Transverse colon (tissue), 4 donors: ENCODE results near the gene FAM193B. TPM values are rescaled to one million over a fixed set of nuclear protein-coding genes. Genes with fewer than 3 reads are reported as not detected.

Experiments
- DNase-seq: peaks from one replicate; pipeline ENCODE4 v3.0.0-alpha.2; 2019
- H3K27ac ChIP-seq, 4 donors: fragments of 200-600 bp; sonication (generic); 2 replicates each; pipeline ENCODE4 v1.5.1; 2016 to 2018; ENCODE audit warnings: inconsistent platforms in 4 of 4
- H3K27me3 ChIP-seq: fragments of 200-600 bp; sonication (generic); 2 replicates; pipeline ENCODE4 v1.5.1; 2017; ENCODE audit warnings: inconsistent platforms
- H3K36me3 ChIP-seq, 4 donors: fragments of 200-600 bp; sonication (generic); 2 replicates each; pipeline ENCODE4 v1.5.1; 2017 to 2019; ENCODE audit warnings: inconsistent platforms in 4 of 4
- H3K4me1 ChIP-seq, 4 donors: fragments of 200-600 bp; sonication (generic); 2 replicates each; pipeline ENCODE4 v1.5.1; 2017 to 2020; ENCODE audit warnings: inconsistent platforms in 4 of 4
- H3K4me3 ChIP-seq, 4 donors: fragments of 200-600 bp; sonication (generic); 1 replicate in 1 of 4; 2 replicates in 3 of 4; pipeline versions ENCODE4 v1.5.1 to v1.6.1; 2017 to 2019; ENCODE audit warnings: inconsistent platforms in 4 of 4
- H3K9me3 ChIP-seq, 2 donors: fragments of 200-600 bp; sonication (generic); 2 replicates each; pipeline ENCODE4 v1.5.1; 2017 to 2019; ENCODE audit warnings: inconsistent platforms in 2 of 2
- EP300 ChIP-seq: sonication (generic); formaldehyde crosslinking; IDR thresholded peaks from one replicate; pipeline ENCODE4 v1.6.1; 2017; ENCODE audit warnings: antibody characterized with exemption, low read depth
- POLR2A ChIP-seq: fragments of 450-650 bp; IDR thresholded peaks from one replicate; pipeline ENCODE4 v1.6.1; 2016; ENCODE audit warnings: antibody characterized with exemption, mild to moderate bottlenecking, moderate library complexity
- POLR2AphosphoS5 ChIP-seq, 3 donors: sonication (generic); formaldehyde crosslinking; IDR thresholded peaks; one replicate each; pipeline ENCODE4 v1.6.1; 2016; ENCODE audit warnings: antibody characterized with exemption in 3 of 3
- WGBS, 2 donors: methylation state at CpG; one replicate each; pipeline ENCODE4 v1.1.5; 2018; ENCODE audit warnings: low coverage in 1 of 2; 5-methylcytosine and 5-hydroxymethylcytosine counted together
- in situ Hi-C, 4 donors: fragments of 200-750 bp; cut with MboI; loops; one replicate each; pipeline versions ENCODE4 v1.15.0 to v1.15.1; 2017; ENCODE audit warnings: low sequenced_read_pairs in 3 of 4, low pct_ligation_motif_present in 1 of 4, low pct_unique_long_range_greater_than_20kb in 1 of 4
- intact Hi-C: fragments of 100-400 bp; cut with DNase I; formaldehyde crosslinking; loops from one replicate; pipeline ENCODE4 v1.15.1; 2023; ENCODE audit warnings: low total_unique reads
- total RNA-seq, 4 donors: library from RNA; depleted of rRNA; stranded (reverse); fragments of >200 nt; gene quantifications; one replicate each; pipeline ENCODE4 v1.1.0, GENCODE V29; 2016
- TF ChIP-seq, protein P1 (sequence below), 5 experiments: fragments of 200-600 bp in 3 of 5; fragments of 450-650 bp in 2 of 5; sonication (generic) in 3 of 5; IDR thresholded peaks; 1 replicate in 2 of 5; 2 replicates in 3 of 5; pipeline ENCODE4 v1.5.1; 2016 to 2017; ENCODE audit warnings: antibody characterized with exemption in 5 of 5, inconsistent platforms in 3 of 5, mild to moderate bottlenecking in 2 of 5, moderate library complexity in 1 of 5

Gene FAM193B
- total RNA-seq, 4 donors from 2014 or later = 59.7 to 128 (median 63.5) TPM

DNA sequence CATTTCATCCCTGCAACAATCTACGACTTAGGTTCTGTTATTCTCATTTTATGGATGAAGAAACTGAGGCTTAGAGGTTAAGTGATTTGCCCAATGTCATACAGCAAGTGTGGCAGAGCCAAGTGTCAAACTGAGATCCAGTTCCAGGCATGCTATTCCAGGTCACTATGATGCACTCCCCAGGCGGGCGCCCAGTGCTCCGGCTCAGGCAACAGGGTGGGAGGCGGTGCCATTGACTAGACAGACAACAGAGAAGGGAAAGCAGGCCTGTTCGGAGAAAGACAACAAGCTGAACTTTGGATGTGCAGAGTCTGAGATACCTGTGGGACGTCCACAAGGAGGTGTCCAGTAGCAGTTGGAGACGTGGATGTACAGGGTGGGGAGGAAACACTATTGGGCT, 26.8 kb downstream of the FAM193B start:
- Histone ChIP-seq H3K4me1 (no peaks in the 10 kb centered on the region), H3K9me3 (no peaks in the 10 kb centered on the region), H3K27me3 (no peaks in the 10 kb centered on the region), H3K4me3 (no peak overlapping the region), H3K27ac (no peak overlapping the region), H3K36me3 (peaks cover 0 to 34% (median 15%) of the 10 kb centered on the region in 4 donors)
- WGBS, 2 donors = 95 to 100% methylated on average over 1 to 8 of the region's 8 CpGs
- TF ChIP-seq POLR2A = no peak
- no peak for TF ChIP-seq EP300
- TF ChIP-seq POLR2AphosphoS5 (IDR thresholded peaks at IDR 0.05) = no peak
- TF ChIP-seq, protein P1, sequence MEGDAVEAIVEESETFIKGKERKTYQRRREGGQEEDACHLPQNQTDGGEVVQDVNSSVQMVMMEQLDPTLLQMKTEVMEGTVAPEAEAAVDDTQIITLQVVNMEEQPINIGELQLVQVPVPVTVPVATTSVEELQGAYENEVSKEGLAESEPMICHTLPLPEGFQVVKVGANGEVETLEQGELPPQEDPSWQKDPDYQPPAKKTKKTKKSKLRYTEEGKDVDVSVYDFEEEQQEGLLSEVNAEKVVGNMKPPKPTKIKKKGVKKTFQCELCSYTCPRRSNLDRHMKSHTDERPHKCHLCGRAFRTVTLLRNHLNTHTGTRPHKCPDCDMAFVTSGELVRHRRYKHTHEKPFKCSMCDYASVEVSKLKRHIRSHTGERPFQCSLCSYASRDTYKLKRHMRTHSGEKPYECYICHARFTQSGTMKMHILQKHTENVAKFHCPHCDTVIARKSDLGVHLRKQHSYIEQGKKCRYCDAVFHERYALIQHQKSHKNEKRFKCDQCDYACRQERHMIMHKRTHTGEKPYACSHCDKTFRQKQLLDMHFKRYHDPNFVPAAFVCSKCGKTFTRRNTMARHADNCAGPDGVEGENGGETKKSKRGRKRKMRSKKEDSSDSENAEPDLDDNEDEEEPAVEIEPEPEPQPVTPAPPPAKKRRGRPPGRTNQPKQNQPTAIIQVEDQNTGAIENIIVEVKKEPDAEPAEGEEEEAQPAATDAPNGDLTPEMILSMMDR (IDR thresholded peaks at IDR 0.05) = no peak
- no peak for DNase-seq
- intact Hi-C loops = no loop called here
- in situ Hi-C loops = no loop called here

DNA sequence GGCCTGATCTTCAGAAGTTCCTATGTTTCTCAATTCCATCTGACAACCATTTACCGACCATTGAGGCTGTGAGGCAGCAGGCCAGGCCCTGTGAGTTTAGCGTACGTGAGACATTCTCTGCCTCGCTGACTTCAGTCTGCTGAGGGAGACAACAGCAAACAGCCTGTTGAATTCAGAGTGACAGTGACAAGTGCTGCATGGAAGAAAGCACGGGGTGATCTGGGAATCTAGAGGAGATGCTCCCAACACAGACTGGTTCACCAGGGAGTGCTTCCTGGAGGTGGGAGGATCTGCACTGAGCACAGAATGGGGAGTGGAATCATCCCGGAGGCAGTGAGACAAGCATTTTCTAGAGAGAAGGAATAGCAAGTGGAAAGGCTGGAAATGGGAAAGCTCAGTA, 27.6 kb downstream of the FAM193B start:
- Histone ChIP-seq H3K9me3 (no peaks in the 10 kb centered on the region), H3K36me3 (peaks cover 0 to 35% (median 13%) of the 10 kb centered on the region in 4 donors), H3K27ac (no peak overlapping the region), H3K27me3 (no peaks in the 10 kb centered on the region), H3K4me1 (no peaks in the 10 kb centered on the region), H3K4me3 (no peak overlapping the region)
- no peak for DNase-seq
- no peak for TF ChIP-seq EP300
- TF ChIP-seq, protein P1 (IDR thresholded peaks at IDR 0.05) = no peak
- TF ChIP-seq POLR2A = no peak
- intact Hi-C loops (no loop called here), in situ Hi-C loops (no loop called here)
- WGBS, 2 donors = 83 to 94% methylated on average over 2 to 6 of the region's 6 CpGs

GRCh38 chr5:177526191-177526590, 28.2 kb downstream of the FAM193B start:
- TF ChIP-seq, protein P1 (IDR thresholded peaks at IDR 0.05) = no peak
- no peak for TF ChIP-seq POLR2AphosphoS5 (IDR thresholded peaks at IDR 0.05)
- no peak for TF ChIP-seq POLR2A
- no peak for TF ChIP-seq EP300
- in situ Hi-C loops (no loop called here), intact Hi-C loops (no loop called here)
- no peaks in the 10 kb centered on the region for H3K9me3 ChIP-seq
- H3K4me3 ChIP-seq = no peak overlapping the region
- H3K27me3 ChIP-seq = no peaks in the 10 kb centered on the region
- WGBS, 2 donors = 80 to 92% methylated on average over 1 to 4 of the region's 4 CpGs
- no peak overlapping the region for H3K27ac ChIP-seq
- no peak for DNase-seq
- no peaks in the 10 kb centered on the region for H3K4me1 ChIP-seq
- H3K36me3 ChIP-seq = peaks cover 0 to 37% (median 13%) of the 10 kb centered on the region in 4 donors

DNA sequence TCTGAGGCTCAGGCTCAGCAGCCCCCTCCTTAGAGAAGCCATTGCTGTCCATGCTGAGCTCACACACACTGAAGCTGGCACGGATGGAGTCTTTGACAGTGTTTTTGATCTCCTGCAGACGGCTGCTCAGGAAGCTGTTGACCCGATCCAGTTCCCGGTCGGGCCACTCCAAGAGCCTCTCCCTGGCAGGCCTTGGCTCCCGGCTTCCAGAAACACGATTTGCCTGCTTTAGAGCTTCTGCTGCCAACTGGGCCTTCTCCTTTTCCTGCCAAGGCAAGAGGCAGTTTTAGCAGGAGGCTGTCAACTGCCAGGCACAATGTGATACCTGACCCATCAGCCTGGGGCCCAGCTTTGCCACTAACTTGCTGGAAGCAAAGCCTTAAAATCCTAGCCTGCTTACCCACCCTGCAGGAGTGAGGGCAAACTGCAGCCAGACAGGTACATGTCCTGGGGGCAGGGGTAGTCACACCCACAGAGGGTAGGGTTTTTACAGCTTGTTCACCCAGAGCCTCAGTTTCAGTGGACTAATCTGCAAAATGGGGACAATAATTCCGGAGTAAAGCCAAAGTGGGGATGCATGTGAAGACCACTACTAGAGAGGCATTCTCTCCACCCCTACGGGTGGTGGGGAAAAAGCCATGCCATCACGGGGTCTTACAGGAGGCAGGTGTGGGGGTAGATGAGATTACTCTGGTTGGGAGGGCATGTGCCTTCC, 29.3 kb downstream of the FAM193B start:
- H3K36me3 ChIP-seq = peaks cover 0 to 37% (median 13%) of the 10 kb centered on the region in 4 donors
- no peak overlapping the region for H3K4me3 ChIP-seq
- 90 to 100% methylated on average over 1 to 10 of the region's 10 CpGs for WGBS, 2 donors
- TF ChIP-seq EP300 (no peak), POLR2AphosphoS5 (IDR thresholded peaks at IDR 0.05) (no peak), POLR2A (no peak)
- TF ChIP-seq, protein P1 (IDR thresholded peaks at IDR 0.05) = no peak
- no peaks in the 10 kb centered on the region for H3K27me3 ChIP-seq
- no peaks in the 10 kb centered on the region for H3K4me1 ChIP-seq
- H3K27ac ChIP-seq = no peak overlapping the region
- intact Hi-C loops (no loop called here), in situ Hi-C loops (loop anchor here in 1 of 4 donors (25.0 kb wide), 1 partner anchor 138 kb away; the partner anchor contains the start of gene SLC34A1)
- no peak for DNase-seq
- no peaks in the 10 kb centered on the region for H3K9me3 ChIP-seq
